ENCODE measurements around the gene C9orf78.

DNA sequence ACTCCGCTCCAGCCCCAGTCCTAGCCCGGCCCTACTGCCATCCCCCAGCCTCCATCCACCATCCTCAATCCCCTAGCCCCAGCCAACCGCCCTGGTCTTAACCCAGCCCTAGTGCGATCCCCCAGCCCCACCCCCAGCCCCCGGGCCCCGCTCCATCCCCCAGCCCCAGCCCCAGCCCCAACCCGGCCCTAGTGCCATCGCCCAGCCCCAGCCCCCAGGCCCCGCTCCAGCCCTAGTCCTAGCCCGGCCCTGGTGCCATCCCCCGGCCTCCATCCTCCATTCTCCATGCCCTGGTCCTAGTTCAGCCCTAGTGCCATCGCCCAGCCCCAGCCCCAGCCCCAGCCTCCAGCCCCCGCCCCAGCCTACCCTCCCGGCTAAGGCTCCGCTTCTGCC is 11.5 kb downstream of the C9orf78 start:
- TF ChIP-seq, protein P1, sequence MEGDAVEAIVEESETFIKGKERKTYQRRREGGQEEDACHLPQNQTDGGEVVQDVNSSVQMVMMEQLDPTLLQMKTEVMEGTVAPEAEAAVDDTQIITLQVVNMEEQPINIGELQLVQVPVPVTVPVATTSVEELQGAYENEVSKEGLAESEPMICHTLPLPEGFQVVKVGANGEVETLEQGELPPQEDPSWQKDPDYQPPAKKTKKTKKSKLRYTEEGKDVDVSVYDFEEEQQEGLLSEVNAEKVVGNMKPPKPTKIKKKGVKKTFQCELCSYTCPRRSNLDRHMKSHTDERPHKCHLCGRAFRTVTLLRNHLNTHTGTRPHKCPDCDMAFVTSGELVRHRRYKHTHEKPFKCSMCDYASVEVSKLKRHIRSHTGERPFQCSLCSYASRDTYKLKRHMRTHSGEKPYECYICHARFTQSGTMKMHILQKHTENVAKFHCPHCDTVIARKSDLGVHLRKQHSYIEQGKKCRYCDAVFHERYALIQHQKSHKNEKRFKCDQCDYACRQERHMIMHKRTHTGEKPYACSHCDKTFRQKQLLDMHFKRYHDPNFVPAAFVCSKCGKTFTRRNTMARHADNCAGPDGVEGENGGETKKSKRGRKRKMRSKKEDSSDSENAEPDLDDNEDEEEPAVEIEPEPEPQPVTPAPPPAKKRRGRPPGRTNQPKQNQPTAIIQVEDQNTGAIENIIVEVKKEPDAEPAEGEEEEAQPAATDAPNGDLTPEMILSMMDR (IDR thresholded peaks at IDR 0.05; ENCODE audit: poor library complexity): no peak
- TF ChIP-seq EZH2phosphoT487 (IDR thresholded peaks at IDR 0.05; ENCODE audit: low read depth, severe bottlenecking, unreplicated experiment): no peak
